GM23248 (cell line): ENCODE results near the gene MASP1.
"Not testable (repeated sequence)": the region's sequence is repeated elsewhere in the genome, so short reads cannot be mapped to it uniquely, and the experiment has no call there.

ENCODE experiments used
- EZH2 ChIP-seq: fragments of 200-600 bp; sonication (generic); IDR thresholded peaks from 2 replicates; pipeline ENCODE4 v1.6.1; 2018; ENCODE audit warnings: antibody characterized with exemption, mild to moderate bottlenecking; ENCODE audit not compliant: insufficient read depth, poor library complexity, severe bottlenecking
- EZH2phosphoT487 ChIP-seq: fragments of 200-600 bp; sonication (generic); IDR thresholded peaks from 2 replicates; pipeline ENCODE4 v1.6.1; 2018; ENCODE audit warnings: antibody characterized with exemption, moderate library complexity, mild to moderate bottlenecking, low read depth; ENCODE audit not compliant: insufficient read depth

DNA sequence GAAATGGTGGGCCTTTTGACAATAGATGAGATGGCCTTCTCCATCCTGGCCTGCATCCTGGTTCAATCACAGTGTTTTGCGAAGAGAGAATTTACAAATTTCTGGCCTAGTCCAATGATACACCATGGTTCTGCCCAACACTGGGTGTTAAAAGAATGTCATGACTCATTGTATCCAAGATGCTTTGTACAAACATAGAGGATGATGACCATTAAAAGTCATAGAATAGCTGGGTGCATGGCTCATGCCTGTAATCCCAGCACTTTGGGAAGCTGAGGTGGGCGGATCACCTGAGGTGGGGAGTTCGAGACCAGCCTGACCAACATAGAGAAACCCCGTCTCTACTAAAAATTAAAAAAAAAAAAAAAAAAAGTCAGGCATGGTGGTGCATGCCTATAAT, 52.7 kb downstream of the MASP1 start:
- not testable (repeated sequence) for TF ChIP-seq EZH2, EZH2phosphoT487
